Neural progenitor cell (in vitro differentiated cells): ENCODE data around the gene SCPEP1. TPM values are rescaled to one million over a fixed set of nuclear protein-coding genes. Genes with fewer than 3 reads are reported as not detected.
"Not testable (repeated sequence)": the region's sequence is repeated elsewhere in the genome, so short reads cannot be mapped to it uniquely, and the experiment has no call there.

ENCODE experiments used
- DNase-seq: peaks from one replicate; pipeline ENCODE4 v3.0.0-alpha.2; 2016; ENCODE audit warnings: low spot score
- H2AFZ ChIP-seq: fragments of 200-600 bp; sonication (generic); replicated peaks from 2 replicates; pipeline ENCODE4 v1.6.1; 2016; ENCODE audit warnings: antibody characterized with exemption
- H3F3A ChIP-seq: fragments of 200-600 bp; sonication (generic); 2 replicates; pipeline ENCODE4 v1.6.1; 2016; ENCODE audit warnings: antibody characterized with exemption, low read depth
- H3K27ac ChIP-seq: fragments of 200-600 bp; sonication (generic); 2 replicates; pipeline ENCODE4 v1.5.1; 2016; ENCODE audit warnings: mild to moderate bottlenecking
- H3K27me3 ChIP-seq: fragments of 200-600 bp; sonication (generic); 2 replicates; pipeline ENCODE4 v1.6.1; 2016; ENCODE audit warnings: mild to moderate bottlenecking, moderate library complexity
- H3K36me3 ChIP-seq: fragments of 200-600 bp; sonication (generic); 2 replicates; pipeline ENCODE4 v1.5.1; 2016
- H3K4me1 ChIP-seq: fragments of 200-600 bp; sonication (generic); 2 replicates; pipeline ENCODE4 v1.6.1; 2016; ENCODE audit warnings: mixed run types
- H3K4me2 ChIP-seq: fragments of 200-600 bp; sonication (generic); 2 replicates; pipeline ENCODE4 v1.6.1; 2016
- H3K4me3 ChIP-seq: fragments of 200-600 bp; sonication (generic); 2 replicates; pipeline ENCODE4 v1.5.1; 2016
- H3K79me2 ChIP-seq: fragments of 200-600 bp; sonication (generic); 2 replicates; pipeline ENCODE4 v1.6.1; 2016; ENCODE audit warnings: low read depth
- H3K9ac ChIP-seq: fragments of 200-600 bp; sonication (generic); 2 replicates; pipeline ENCODE4 v1.6.1; 2016
- H3K9me3 ChIP-seq: fragments of 200-600 bp; sonication (generic); 2 replicates; pipeline ENCODE4 v1.5.1; 2016; ENCODE audit warnings: low read depth
- H4K20me1 ChIP-seq: fragments of 200-600 bp; sonication (generic); 2 replicates; pipeline ENCODE4 v1.6.1; 2016; ENCODE audit warnings: low read depth
- H3K27ac Mint-ChIP-seq: 3 replicates; pipeline ENCODE4 v1.8.0; 2021; ENCODE audit warnings: mixed read lengths
- H3K27me3 Mint-ChIP-seq: 2 replicates; pipeline ENCODE4 v1.8.0; 2022; ENCODE audit warnings: low read depth, mild to moderate bottlenecking, inconsistent platforms, moderate library complexity, mixed read lengths; ENCODE audit not compliant: insufficient read depth
- H3K36me3 Mint-ChIP-seq: 3 replicates; pipeline ENCODE4 v1.8.0; 2021; ENCODE audit warnings: mixed read lengths
- H3K4me1 Mint-ChIP-seq: 3 replicates; pipeline ENCODE4 v1.8.0; 2021; ENCODE audit warnings: mixed read lengths
- H3K4me3 Mint-ChIP-seq: 3 replicates; pipeline ENCODE4 v1.8.0; 2021; ENCODE audit warnings: mild to moderate bottlenecking, moderate library complexity, mixed read lengths
- H3K9me3 Mint-ChIP-seq: 3 replicates; pipeline ENCODE4 v1.8.0; 2020; ENCODE audit warnings: mixed read lengths
- EZH2 ChIP-seq: fragments of 200-600 bp; sonication (generic); IDR thresholded peaks from 2 replicates; pipeline ENCODE4 v1.6.1; 2017; ENCODE audit warnings: antibody characterized with exemption, mild to moderate bottlenecking, moderate library complexity
- EZH2phosphoT487 ChIP-seq: fragments of 200-600 bp; sonication (generic); IDR thresholded peaks from 2 replicates; pipeline ENCODE4 v1.6.1; 2017; ENCODE audit warnings: antibody characterized with exemption
- total RNA-seq: library from RNA; depleted of rRNA; stranded (reverse); fragments of >200 nt; gene quantifications from 2 replicates; pipeline ENCODE4 v1.2.3, GENCODE V29; 2015; ENCODE audit warnings: low replicate concordance
- TF ChIP-seq, protein P1 (sequence below): fragments of 200-600 bp; sonication (generic); IDR thresholded peaks from 2 replicates; pipeline ENCODE4 v1.5.1; 2017; ENCODE audit warnings: antibody characterized with exemption, mild to moderate bottlenecking

SCPEP1 gene
- total RNA-seq, 1 donor from 2014 or later: 28.7 TPM

DNA sequence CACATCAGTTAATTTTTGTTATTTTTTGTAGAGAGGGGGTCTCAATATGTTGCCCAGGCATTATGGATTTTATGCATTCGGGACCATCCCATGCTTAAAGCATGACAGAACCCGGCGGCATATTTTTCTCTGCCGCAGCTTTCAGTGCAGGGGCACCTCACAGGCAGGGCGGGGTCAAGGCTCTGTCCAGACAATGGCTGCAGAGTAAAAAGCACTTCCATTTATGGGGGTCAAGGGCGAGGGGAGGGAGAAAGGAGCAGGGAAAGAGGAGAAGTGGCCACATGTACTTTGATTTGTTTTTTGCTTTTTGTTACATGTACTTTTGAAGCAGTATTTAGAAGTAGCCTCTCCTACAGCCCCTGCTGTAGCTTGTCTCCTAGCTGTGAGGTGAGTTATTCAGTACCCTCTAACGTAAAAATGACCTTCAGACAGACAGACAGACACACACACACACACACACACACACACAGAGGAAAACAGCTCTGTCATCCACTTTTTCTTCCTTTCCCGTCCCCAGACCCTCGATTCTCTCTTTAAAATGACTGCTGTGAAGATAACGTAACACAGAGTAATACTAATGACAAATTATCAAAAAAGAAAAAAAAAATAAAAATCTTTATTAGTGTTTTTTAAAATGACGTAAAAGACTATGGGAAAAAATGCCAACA is 856 bp upstream of the SCPEP1 start:
- Histone ChIP-seq H3K27me3 (peaks cover 12% of the 10 kb centered on the region), H3K4me1 (peaks cover 21% of the 10 kb centered on the region), H4K20me1 (no peaks in the 10 kb centered on the region), H3K9ac (no peak overlapping the region), H3K9me3 (no peaks in the 10 kb centered on the region), H3K4me3 (peak overlapping the region; percentile 53), H3K4me2 (peak overlapping the region; percentile 97), H3K79me2 (no peaks in the 10 kb centered on the region), H2AFZ (no peak overlapping the region), H3K27ac (no peak overlapping the region), H3K36me3 (no peaks in the 10 kb centered on the region), H3F3A (peaks cover 13% of the 10 kb centered on the region)
- H3K9me3 Mint-ChIP-seq: peaks cover 7% of the 10 kb centered on the region
- DNase-seq: no peak
- peaks cover 2% of the 10 kb centered on the region for H3K36me3 Mint-ChIP-seq
- peaks cover 22% of the 10 kb centered on the region for H3K4me1 Mint-ChIP-seq
- H3K27me3 Mint-ChIP-seq: no peaks in the 10 kb centered on the region
- H3K4me3 Mint-ChIP-seq: peak overlapping the region; percentile 76
- TF ChIP-seq EZH2 (no peak), EZH2phosphoT487 (no peak)
- TF ChIP-seq, protein P1, sequence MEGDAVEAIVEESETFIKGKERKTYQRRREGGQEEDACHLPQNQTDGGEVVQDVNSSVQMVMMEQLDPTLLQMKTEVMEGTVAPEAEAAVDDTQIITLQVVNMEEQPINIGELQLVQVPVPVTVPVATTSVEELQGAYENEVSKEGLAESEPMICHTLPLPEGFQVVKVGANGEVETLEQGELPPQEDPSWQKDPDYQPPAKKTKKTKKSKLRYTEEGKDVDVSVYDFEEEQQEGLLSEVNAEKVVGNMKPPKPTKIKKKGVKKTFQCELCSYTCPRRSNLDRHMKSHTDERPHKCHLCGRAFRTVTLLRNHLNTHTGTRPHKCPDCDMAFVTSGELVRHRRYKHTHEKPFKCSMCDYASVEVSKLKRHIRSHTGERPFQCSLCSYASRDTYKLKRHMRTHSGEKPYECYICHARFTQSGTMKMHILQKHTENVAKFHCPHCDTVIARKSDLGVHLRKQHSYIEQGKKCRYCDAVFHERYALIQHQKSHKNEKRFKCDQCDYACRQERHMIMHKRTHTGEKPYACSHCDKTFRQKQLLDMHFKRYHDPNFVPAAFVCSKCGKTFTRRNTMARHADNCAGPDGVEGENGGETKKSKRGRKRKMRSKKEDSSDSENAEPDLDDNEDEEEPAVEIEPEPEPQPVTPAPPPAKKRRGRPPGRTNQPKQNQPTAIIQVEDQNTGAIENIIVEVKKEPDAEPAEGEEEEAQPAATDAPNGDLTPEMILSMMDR: no peak
- no peak overlapping the region for H3K27ac Mint-ChIP-seq

DNA sequence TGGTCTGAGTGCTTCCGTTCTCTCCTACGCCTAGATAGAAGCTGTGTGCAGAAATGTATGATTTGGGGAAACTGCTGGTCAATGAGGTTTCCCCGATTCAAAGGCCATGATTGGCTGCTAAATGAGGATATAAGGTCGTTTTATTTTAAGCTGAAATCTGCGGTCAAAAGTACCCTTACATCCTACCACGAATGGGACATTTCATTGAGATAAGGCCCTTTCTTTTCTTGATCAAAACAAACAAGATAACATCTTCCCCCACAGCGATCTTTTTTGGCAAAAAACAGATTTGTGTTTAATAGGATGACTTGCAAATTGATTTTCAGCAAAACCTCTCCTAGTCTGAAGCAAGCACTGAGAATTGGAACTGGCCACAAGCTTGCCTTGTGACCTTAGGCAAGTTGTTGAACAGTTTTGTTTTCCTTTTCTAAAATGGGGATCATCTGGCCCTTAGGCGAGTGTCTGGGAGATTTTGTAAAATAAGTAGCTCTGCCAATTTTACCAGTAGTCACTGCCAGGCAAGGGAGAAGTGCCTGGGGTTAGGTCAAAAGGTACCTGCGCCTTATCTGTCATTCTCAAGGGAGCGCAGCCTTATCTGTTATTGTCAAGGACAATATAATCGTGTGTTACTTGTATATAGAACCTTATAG is 635 bp downstream of the SCPEP1 start:
- peak overlapping the region; percentile 83 for H3K4me3 Mint-ChIP-seq
- H3K4me1 Mint-ChIP-seq: peaks cover 31% of the 10 kb centered on the region
- Histone ChIP-seq H3K9ac (no peak overlapping the region), H3K4me1 (peaks cover 31% of the 10 kb centered on the region), H3K27me3 (peaks cover 12% of the 10 kb centered on the region), H3F3A (peaks cover 18% of the 10 kb centered on the region), H3K4me2 (peak overlapping the region; percentile 97), H2AFZ (peak overlapping the region; percentile 93), H3K4me3 (peak overlapping the region; percentile 53), H3K36me3 (no peaks in the 10 kb centered on the region), H3K9me3 (no peaks in the 10 kb centered on the region), H3K79me2 (no peaks in the 10 kb centered on the region), H3K27ac (no peak overlapping the region), H4K20me1 (no peaks in the 10 kb centered on the region)
- TF ChIP-seq EZH2phosphoT487: no peak
- TF ChIP-seq, protein P1: no peak
- TF ChIP-seq EZH2: no peak
- H3K27ac Mint-ChIP-seq: no peak overlapping the region
- H3K27me3 Mint-ChIP-seq: no peaks in the 10 kb centered on the region
- peaks cover 2% of the 10 kb centered on the region for H3K36me3 Mint-ChIP-seq
- DNase-seq: no peak
- no peaks in the 10 kb centered on the region for H3K9me3 Mint-ChIP-seq

DNA sequence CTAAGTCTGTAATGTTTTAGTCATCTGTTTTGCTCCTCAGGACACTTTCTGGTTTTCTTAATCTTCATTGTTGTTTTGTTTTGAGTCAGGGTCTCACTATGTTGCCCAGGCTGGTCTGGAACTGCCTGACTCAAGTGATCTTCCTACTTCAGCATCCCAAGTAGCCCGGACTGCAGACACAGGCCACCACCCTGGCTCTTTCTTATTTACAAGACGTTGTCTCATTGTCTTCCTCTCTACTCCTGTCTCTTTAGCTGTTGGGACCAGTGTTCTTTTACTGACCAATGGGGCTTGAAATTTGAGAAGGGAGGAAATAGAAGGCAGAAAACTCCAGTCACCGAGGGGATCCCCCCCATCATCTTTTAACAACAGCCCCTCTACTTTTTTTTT is 1.2 kb downstream of the SCPEP1 start:
- peaks cover 31% of the 10 kb centered on the region for H3K4me1 ChIP-seq
- no peaks in the 10 kb centered on the region for H4K20me1 ChIP-seq
- peaks cover 2% of the 10 kb centered on the region for H3K36me3 Mint-ChIP-seq
- peak overlapping the region; percentile 97 for H3K4me2 ChIP-seq
- H3K27me3 Mint-ChIP-seq: no peaks in the 10 kb centered on the region
- H3K79me2 ChIP-seq: no peaks in the 10 kb centered on the region
- H3K4me3 ChIP-seq: peak overlapping the region; percentile 53
- no peak overlapping the region for H3K9ac ChIP-seq
- H3K4me3 Mint-ChIP-seq: peak overlapping the region; percentile 83
- no peak overlapping the region for H2AFZ ChIP-seq
- H3K4me1 Mint-ChIP-seq: peaks cover 31% of the 10 kb centered on the region
- no peak for TF ChIP-seq EZH2
- no peak for TF ChIP-seq EZH2phosphoT487
- TF ChIP-seq, protein P1: no peak
- peaks cover 12% of the 10 kb centered on the region for H3K27me3 ChIP-seq
- H3K9me3 Mint-ChIP-seq: no peaks in the 10 kb centered on the region
- no peaks in the 10 kb centered on the region for H3K9me3 ChIP-seq
- peaks cover 18% of the 10 kb centered on the region for H3F3A ChIP-seq
- no peak overlapping the region for H3K27ac ChIP-seq
- no peaks in the 10 kb centered on the region for H3K36me3 ChIP-seq
- DNase-seq: peak; percentile 53
- no peak overlapping the region for H3K27ac Mint-ChIP-seq

DNA sequence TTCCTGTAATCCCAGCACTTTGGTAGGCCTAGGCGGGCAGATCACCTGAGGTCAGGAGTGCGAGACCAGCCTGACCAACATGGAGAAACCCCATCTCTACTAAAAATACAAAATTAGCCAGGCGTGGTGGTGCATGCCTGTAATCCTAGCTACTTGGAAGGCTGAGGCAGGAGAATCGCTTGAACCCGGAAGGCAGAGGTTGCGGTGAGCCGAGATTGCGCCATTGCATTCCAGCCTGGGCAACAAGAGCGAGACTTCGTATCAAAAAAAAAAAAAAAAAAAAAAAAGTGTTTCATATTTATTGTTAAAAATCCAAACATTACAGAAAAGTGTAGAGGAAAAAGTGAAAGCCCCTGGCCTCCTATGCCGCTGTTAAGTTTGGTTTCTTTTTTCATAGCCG is 2.6 kb downstream of the SCPEP1 start:
- not testable (repeated sequence) for H3K9me3 ChIP-seq, H3K9ac ChIP-seq, H3K36me3 ChIP-seq, H3K27ac Mint-ChIP-seq, H3K4me3 Mint-ChIP-seq, H3K4me2 ChIP-seq, H3K27me3 Mint-ChIP-seq, H3K9me3 Mint-ChIP-seq, H3K4me3 ChIP-seq, H3K36me3 Mint-ChIP-seq, H2AFZ ChIP-seq, H3K27ac ChIP-seq, H4K20me1 ChIP-seq, H3K79me2 ChIP-seq, DNase-seq
- peaks cover 31% of the 10 kb centered on the region for H3K4me1 Mint-ChIP-seq
- H3K27me3 ChIP-seq: peaks cover 12% of the 10 kb centered on the region
- H3K4me1 ChIP-seq: peaks cover 31% of the 10 kb centered on the region
- peaks cover 18% of the 10 kb centered on the region for H3F3A ChIP-seq
